ENCODE results near the gene ZMIZ1.
A peak's percentile ranks its signal among the peaks of the same experiment; 100 is the strongest.

Gene ZMIZ1

DNA sequence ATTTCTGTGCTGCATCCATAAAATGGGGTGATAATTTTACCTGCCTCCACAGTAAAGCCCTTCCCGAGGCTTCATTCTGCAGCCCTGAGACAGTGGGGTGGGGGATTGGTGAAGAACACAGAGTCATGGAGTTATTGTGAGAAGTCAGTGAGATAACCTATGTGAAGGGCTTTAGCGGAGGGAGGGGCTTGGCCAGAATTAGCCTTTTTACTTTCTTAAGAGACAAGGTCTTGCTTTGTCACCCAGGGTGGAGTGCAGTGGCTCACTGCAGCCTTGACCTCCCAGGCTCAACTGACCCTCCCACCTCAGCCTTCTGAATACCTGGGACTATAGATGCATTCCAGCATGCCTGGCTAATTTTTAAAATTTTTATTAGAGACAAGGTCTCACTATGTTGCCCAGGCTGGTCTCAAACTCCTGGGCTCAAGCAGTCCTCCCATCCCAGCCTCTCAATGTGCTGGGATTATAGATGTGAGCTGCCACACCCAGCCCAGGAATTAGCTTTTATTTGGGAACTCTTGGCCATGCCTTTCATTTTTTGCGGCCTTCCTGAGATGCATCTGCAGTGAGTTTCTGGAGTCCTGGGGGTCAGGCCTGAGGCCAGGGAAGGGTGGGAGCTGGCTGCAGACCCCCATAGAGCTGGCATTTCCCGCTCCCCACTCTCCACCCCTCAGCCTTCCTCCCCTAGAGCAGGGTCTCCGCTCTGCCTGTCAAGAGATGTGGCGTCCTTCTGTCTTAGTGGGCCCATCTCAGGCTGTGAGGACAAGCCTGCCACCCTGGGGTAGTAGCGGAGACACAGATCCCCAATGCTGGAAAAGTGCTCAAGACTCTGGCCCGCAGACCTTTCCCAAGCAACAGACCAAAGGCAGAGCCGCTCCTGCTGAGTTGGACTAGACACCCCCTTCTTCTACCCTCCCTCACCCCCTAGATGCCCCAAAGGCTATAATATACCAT, 77.0 kb downstream of the ZMIZ1 start:
- FAIRE-seq (no peak), DNase-seq (ENCODE audit: insufficient read length, low spot score) (no peak)

DNA sequence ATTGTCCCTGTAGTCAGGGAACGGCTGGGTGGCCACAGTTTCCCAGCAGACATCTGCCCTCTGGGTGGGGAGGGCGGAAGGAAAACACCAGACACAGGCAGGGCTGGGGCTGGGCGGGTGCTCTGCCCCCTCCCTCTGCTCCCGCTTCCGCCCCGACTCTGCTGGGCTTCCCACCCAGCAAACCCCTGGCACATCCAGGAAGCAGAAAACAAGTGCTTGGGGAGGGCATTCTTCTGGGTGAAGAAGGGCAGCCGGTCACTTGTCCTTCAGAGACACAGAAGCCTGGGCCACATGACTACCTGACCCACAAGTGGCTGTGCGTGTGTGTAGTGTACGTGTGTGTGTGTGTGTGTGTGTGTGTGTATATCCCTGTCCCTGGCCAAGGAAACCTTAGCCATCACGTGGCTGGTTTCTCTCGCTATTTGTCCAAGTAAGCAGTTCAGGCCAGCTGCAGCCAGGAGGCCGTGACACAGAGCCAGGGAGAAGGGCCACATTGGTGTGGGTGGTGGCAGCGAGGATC, 77.9 kb downstream of the ZMIZ1 start:
- FAIRE-seq, result no peak
- no peak for DNase-seq (ENCODE audit: insufficient read length, low spot score)

DNA sequence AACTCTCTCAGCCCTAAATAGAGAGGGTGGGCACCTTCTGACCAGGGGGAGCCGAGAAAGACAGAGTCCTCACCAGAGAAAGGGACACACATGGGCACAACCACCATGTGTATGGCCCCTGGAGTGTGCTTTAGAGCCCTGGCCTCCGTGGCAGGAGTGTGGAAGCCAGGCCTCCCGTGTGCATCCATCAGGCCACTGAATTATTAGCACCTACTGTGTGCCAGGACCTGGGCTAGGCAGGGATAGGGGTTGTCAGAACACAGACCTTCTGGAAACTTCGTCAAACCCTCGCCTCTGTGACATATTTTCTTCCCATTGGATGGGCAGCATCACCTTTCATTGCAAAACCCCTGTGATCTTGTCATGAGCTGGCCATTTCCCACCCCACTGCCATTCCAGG, 78.5 kb downstream of the ZMIZ1 start:
- FAIRE-seq, result no peak
- no peak for DNase-seq (ENCODE audit: insufficient read length, low spot score)

DNA sequence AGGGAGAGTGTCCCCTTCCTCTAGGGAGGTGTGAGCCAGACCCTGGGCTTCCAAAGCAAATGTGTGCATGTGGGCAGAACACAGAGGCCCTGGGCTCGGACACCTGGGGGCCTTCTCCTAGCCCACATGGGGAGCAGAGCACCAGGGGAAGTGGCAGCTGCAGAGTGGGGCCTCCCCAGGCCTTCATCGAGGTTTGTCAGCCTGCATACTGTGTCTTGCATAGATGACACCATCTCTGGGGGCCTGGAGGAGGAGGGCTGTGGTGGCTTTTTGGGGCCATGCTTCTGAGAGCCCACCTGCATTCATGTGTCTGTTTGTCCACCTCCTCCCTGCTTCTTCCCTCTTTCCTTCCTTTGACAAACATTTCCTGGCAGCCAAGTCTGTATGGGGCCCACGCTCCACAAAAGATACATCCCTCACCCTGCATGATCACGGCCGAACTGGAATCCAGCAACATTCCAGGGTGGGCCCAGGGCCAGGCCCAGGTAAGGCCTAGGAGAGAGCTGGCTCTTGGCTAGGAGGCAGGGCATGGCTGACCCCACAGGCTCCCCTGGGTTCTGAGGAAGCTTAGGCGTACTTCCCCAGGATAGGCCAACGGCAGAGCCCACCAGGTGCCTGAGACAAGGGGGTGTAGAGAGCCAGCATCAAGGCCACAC, 79.2 kb downstream of the ZMIZ1 start:
- FAIRE-seq (no peak), DNase-seq (ENCODE audit: insufficient read length, low spot score) (no peak)

DNA sequence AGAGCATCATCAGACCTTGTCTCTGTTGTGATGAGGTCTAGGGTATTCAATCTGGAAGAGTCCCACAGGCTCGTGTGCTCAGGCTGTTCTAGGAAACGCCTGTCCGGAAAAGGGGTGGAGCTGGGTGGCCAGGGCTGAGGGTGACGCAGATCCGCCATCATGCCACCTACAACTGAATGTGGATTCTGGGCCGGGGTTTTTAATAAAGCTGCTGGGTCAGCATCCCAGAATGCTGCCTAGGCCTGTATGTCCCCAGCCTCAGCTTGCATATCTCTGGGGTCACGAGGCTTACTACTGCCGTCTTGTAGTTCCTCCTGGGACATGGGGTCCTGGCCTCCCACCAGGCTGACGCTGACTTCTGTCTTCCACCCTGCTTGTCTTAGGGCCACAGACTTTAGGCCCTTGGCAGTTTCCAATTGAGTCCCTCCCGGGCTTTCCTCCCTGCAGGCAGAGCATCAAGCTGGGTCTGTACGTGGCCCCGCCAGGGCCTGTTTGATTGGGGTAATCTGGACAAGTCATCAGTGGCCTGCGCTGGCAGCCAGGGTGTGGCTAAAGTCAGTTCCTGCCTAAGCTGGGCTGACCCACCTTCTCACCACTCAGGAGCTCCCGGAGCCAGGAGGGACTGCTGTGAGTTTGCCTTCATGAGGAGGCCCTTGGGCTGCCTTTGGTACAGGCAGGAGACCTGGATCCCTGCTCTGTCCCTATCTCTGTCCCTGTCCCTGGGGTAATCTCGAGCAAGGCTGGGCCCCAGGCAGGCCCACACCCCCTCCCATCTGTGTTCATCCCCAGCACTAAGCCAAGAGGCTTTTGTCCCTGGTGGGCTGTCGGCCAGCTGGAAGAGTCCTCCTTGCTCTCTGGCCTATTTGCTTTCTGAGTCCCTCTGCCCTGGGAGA, 79.9 kb downstream of the ZMIZ1 start:
- DNase-seq (ENCODE audit: insufficient read length, low spot score) (no peak), FAIRE-seq (no peak)

DNA sequence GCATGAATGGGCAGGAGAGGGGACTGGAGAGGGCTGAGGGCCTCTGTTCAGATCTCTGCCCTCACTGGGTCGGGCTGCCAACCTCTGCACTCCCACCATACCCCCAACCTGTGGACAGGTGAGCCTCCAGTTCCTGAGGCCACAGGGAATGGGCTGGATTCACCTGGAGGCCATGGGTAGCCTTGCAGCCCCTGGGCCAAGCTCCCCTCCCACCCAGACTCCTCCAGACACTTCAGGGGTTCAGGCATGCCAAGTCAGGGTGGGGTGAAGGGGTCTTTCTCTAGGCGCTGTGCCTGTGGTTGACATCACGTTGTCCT, 80.5 kb downstream of the ZMIZ1 start:
- DNase-seq (ENCODE audit: insufficient read length, low spot score) (no peak), FAIRE-seq (no peak)

DNA sequence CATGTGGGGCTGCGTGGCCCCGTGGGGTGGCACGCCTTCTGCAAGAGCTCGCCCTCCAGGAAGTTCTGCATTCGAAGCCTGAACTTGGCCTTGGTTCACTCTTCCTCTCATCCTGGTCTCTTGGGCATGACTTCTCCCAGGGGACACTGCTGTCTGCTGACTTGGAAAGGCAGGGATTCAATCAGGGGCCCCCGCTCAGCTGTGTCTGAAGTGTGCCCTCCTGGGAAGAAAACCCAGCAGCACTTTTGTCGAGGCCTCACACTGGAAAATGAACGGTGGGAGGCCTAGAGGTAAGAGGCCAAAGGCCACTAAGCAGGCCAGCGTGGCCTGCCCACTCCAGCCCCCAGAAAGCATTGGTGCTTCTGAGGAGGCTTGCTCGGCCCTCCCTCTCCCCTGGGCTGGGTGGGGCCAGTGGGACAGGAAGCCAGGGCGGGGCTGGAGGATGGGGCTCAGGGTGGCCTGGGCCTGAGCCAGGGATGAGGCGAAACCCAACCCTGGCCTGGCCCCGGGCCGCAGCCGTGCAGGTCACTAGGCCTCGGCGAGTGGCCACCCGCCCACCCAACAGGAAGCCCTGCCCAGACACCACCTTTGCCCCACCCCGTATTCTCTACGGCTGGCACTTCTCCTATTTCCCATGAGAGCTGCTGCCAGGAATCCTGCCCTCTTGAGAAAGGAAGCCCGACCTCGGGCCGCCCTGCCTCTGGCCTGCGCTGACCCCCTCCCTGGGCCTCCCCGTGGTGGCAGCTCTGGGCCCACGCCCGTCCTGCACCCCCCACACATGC, 81.1 kb downstream of the ZMIZ1 start:
- peak; percentile 80 for FAIRE-seq
- peak; percentile 94 for DNase-seq (ENCODE audit: insufficient read length, low spot score)

DNA sequence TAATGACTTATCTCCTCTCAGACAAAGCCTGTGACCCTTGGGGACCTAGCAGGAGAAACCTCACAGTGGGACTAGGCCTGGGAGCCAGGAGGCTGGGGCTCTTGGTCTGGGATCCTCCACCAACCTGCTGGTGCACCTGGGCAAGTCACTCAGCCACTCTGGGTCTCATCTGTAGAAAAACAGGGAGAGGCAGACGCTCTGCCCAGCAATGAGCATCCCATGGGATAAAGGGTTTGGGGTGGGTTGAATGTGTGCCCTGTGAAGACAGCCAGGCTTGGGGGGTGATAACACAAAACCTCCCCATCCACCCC, 81.6 kb downstream of the ZMIZ1 start:
- FAIRE-seq, result no peak

DNA sequence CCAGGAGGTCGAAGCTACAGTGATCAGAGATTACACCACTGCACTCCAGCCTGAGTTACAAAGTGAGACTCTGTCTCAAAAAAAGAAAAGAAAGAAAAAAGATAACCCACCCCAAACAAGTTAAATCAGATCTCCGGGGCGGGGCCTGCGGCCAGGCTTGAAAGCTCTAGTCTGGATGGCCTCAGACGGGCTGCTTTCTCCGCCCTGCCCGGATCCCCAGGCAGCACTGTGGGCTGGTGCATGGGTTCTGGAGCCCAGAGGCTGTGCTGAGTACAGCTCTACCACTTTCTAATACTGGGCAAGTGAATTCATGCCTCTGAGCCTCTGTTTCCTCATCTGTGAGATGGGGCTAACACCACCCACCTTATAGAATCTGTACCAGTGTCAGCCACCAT, 83.7 kb downstream of the ZMIZ1 start:
- no peak for DNase-seq (ENCODE audit: insufficient read length, low spot score)
- FAIRE-seq, result no peak

More for the DNA sequence above, 81.6 kb downstream of the ZMIZ1 start:
- DNase-seq (ENCODE audit: insufficient read length, low spot score), result no peak

DNA sequence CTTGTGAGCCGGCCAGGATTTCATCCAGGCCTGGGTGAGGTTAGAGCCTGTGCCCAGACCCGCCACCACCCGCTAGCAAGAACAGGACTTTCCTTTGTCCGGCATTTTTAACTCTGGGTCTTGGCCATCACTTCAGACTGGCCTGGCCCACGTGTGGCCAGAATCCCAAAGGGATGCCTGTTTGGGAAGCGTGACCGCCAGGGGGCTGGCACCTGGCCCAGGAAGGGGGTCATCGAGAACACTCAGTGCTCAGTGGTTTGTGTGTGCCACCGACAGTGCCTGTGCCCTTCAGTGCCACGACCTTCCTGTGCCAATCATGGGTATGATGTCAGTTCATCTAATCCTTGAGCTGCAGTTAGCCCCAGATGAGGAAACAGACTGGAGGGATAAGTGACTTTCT, 85.0 kb downstream of the ZMIZ1 start:
- DNase-seq (ENCODE audit: insufficient read length, low spot score) (no peak), FAIRE-seq (no peak)

DNA sequence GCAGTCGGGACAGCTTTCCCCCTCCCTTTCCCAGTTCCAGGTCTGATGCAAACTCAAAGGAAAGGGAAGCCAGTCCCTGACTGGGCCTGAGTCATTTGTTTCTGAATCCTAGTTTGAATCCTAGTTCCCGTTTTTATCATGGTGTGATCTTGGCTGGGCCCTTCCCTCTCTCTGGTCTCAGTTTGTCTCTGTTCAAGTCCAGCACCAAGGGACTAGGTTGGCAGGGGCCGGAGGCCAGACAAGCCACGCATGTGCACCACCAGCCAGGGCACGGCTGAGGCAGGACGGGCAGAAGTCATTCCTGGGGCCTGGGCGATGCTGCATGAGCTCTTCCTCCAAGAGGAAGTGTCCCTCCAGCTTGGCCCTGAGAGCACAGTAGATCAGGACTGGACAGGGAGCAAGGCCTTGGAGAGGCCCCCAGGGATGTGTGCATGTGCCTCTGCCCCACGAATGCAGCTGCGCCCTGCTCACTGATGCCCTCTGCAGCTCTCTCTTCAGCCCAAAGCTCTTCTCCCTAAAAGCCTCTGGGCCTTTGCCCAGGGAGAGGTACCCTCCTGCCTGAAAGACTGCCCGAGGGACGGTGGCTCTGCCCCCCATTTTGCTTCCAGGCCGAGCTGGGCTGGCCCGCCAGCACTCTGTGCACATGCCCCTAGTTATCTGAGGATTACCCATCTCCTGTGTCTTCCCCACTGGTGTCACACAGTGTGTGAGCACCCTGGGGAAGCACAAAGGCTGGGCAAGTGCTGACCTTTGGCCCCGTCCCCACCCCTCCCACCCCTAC, 86.7 kb downstream of the ZMIZ1 start:
- DNase-seq (ENCODE audit: insufficient read length, low spot score) (no peak), FAIRE-seq (no peak)

DNA sequence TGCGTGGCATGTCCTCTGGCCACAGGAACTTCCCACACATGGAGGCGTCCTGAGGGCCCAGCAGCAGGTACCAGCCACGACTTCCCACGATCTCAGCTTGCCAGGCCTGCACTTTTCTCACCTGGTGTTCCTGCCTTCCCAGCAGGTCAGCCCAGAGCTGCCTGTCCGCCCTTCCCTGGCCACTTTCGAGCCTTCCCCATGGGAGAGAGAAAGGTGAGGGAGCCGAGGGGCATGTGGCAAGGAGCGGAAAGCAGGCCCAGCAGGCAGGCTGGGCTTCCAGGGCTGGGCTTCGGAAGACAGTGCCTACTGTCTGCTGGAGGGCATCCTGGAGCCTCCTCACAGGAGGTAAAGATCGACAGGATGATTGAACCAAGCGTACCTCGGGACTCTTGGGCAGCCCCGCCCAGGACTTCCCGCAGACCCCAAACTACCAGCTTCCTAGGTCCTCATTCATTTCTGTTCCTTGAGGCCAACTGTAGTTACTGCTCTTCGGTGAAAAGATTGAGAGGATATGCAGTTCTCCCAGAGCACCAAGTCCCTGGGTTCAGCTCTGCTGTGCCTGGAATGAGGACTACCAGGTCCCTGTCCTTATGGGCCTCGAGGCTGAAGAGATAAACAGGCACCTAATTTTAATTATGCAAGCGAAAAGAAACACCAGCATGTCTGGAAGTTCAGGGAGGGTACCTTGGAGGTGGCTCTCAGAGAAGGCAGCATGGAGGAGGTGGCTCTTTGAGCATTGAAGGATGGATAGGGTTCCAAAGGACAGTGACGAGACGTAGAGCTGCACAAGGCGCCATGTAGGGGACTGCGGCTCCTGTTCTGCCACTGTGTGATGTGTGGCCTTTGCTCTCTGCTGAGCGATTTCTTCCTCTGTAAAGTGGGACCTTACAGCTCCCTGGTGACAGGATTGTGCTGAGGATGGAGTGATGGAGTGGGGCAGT, 87.8 kb downstream of the ZMIZ1 start:
- no peak for DNase-seq (ENCODE audit: insufficient read length, low spot score)
- no peak for FAIRE-seq

DNA sequence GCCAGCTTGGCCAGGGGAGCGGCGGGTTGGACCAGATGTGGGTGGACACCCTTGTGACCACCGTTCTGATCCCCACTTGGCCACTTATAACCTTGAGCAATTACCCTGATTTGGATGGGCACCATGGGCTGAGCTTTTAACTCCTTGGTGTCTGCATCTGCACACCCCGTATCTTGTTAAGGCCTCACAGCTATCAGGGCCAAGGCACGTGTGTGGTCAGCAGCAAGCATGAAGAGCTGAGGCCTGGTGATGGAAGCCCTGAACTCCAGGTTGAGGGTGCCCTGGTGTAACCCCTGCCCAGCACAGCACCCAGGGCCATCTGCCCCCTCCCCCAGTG, 89.2 kb downstream of the ZMIZ1 start:
- no peak for DNase-seq (ENCODE audit: insufficient read length, low spot score)
- no peak for FAIRE-seq

DNA sequence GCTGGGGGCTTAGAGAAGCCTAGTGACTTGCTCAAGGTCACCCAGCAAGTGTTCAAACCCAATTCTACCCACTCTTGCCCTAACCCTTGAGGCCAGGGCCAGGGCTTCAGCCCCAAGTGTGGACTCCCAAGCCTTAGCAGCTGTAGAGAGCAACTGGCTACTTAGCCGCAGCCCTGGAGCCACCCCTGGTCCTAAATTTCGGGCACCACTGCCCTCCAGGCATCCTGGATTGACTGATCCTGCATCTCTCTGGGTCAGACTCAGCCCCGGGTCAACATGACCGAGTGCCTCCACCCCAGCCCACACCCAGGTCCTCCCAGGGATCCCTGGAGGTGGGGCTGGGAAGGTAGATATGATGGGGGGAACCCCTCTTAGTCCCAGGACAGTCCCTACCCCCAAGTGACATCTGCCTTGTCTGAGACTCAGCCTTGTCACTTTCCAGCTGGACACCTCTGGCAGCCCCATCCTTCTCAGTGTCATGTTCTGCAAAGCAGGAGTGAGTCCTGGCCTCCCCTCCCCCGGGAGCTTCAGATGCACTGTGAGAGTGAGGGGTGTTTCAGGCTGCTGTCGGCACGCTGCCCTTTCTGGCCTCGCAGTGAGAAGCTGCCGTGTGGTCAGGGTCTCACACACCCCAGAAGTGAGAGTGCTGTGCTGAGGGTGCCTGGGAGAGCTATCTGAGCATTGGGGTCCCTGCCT, 89.8 kb downstream of the ZMIZ1 start:
- FAIRE-seq, result no peak
- DNase-seq (ENCODE audit: insufficient read length, low spot score), result no peak

DNA sequence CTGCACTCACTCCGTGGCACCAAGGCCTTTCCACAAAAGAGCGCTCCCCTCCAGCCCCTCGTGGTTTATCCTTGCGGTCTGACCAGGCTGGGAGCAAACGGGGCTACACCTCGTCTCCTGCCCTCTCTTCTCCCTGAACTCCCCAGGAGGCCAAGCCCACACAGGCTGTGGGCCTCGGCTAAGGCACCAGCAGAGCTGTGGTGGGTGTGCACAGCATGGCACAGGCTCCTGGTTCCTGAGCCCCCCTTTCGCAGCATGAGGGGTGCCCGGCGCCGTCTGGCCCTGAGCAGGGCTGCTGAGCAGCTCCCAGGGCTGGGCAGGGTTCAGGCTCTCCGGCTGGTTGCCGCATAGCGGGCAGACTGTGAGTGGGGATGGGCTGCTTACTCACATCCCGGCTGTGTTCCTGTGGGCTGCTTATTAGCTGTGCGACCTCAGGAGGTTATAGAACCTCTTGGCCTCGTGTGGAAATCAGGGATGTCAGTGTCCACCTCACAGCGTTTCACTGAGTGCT, 90.4 kb downstream of the ZMIZ1 start:
- DNase-seq (ENCODE audit: insufficient read length, low spot score) (no peak), FAIRE-seq (no peak)

DNA sequence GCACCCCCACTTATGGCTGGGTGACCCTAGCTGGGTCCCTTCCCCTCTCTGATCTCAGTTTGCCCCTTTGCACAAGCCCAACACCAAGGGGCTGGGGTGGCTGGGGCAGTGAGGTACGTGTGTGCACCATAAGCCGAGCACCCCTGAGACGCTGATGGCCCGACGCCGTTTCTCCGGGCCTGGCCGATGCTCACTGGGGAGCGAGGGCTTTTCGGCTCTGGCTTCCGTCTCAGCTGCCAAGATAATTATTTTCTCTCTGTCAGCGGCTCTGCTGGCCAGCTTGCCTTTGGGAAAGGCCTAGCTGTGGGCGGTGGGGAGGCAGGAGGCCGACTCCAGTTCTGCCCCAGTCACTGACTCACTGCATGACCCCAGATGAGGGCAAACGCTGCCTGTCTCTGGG, 91.0 kb downstream of the ZMIZ1 start:
- FAIRE-seq, result no peak
- DNase-seq (ENCODE audit: insufficient read length, low spot score), result no peak

DNA sequence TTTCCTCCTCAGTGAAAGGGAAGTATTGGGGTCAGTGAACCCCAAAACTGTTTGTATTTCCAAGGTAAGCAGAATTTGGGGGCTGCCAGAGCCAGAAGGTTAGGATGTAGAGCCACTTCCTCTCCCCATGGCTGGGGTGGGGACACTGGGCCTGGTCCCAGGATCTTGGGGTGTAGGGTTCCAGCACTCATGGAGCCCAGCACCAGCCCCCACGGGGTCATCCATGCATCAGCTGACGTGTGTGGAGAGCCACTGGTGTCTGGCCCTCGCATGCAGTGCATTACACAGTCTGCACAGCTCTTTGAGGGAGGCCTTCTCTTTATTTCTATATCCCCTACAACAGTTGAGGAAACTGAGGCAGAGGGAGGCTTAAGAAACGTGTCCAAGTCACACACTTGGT, 91.4 kb downstream of the ZMIZ1 start:
- FAIRE-seq (no peak), DNase-seq (ENCODE audit: insufficient read length, low spot score) (no peak)

DNA sequence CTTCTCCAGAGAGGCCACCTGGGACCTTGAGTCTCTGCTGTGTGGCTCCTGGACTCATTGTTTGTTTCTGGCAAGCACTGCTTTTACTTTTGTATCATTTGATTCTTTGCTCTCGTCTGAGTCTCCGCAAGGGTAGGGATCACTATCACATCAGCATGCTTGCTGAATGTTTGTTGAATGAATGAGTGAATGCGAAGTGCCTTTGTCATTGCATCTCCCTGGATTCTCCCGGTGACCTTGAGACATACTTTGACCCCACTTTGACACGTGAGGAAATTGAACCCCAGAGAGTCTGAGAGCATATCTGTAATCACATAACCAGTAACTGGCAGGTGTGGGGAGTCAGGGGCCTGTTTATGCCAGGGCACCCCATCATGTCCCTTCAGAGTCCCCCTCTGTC, 92.8 kb downstream of the ZMIZ1 start:
- FAIRE-seq, result no peak
- no peak for DNase-seq (ENCODE audit: insufficient read length, low spot score)

Measured in HTR-8/SVneo (cell line).